ENCODE data around the gene NRCAM.

Gene NRCAM

GRCh38 chr7:108322046-108322445, 134.2 kb downstream of the NRCAM start:
- Histone ChIP-seq H3K4me2 (ENCODE audit: low read length) (no peak overlapping the region), H3K4me1 (peaks cover 11% of the 10 kb centered on the region), H3K79me2 (peaks cover 5% of the 10 kb centered on the region), H3K9me3 (ENCODE audit: control insufficient read depth, low read length) (no peaks in the 10 kb centered on the region), H3K27me3 (ENCODE audit: control insufficient read depth, insufficient read depth, low read length) (no peaks in the 10 kb centered on the region), H3K36me3 (ENCODE audit: control insufficient read depth, insufficient read depth, low read length) (no peaks in the 10 kb centered on the region), H3K9ac (no peak overlapping the region), H3K4me3 (ENCODE audit: low read depth, low read length) (no peak overlapping the region), H3K27ac (no peak overlapping the region), H2AFZ (no peak overlapping the region)
- TF ChIP-seq CTCF (IDR thresholded peaks at IDR 0.05) = no peak

- Histone ChIP-seq H3K4me2 (ENCODE audit: low read length) (no peak overlapping the region), H3K27ac (no peak overlapping the region), H3K9ac (no peak overlapping the region), H3K27me3 (ENCODE audit: control insufficient read depth, insufficient read depth, low read length) (no peaks in the 10 kb centered on the region), H3K79me2 (peaks cover 5% of the 10 kb centered on the region), H3K4me1 (peaks cover 11% of the 10 kb centered on the region), H3K9me3 (ENCODE audit: control insufficient read depth, low read length) (no peaks in the 10 kb centered on the region), H3K4me3 (ENCODE audit: low read depth, low read length) (no peak overlapping the region), H2AFZ (no peak overlapping the region), H3K36me3 (ENCODE audit: control insufficient read depth, insufficient read depth, low read length) (no peaks in the 10 kb centered on the region)
- TF ChIP-seq CTCF (IDR thresholded peaks at IDR 0.05) = no peak
These were observed 134.9 kb downstream of the NRCAM start for GRCh38 chr7:108321359-108321758.

- no peaks in the 10 kb centered on the region for H3K27me3 ChIP-seq (ENCODE audit: control insufficient read depth, insufficient read depth, low read length)
- no peak overlapping the region for H2AFZ ChIP-seq
- H3K4me3 ChIP-seq (ENCODE audit: low read depth, low read length) = no peak overlapping the region
- TF ChIP-seq CTCF (IDR thresholded peaks at IDR 0.05) = no peak
- no peaks in the 10 kb centered on the region for H3K36me3 ChIP-seq (ENCODE audit: control insufficient read depth, insufficient read depth, low read length)
- H3K4me1 ChIP-seq = no peaks in the 10 kb centered on the region
- peaks cover 5% of the 10 kb centered on the region for H3K79me2 ChIP-seq
- H3K9ac ChIP-seq = no peak overlapping the region
- no peak overlapping the region for H3K27ac ChIP-seq
- H3K4me2 ChIP-seq (ENCODE audit: low read length) = no peak overlapping the region
- H3K9me3 ChIP-seq (ENCODE audit: control insufficient read depth, low read length) = no peaks in the 10 kb centered on the region
These were observed 139.5 kb downstream of the NRCAM start for GRCh38 chr7:108316708-108317107.

- Histone ChIP-seq H3K36me3 (ENCODE audit: control insufficient read depth, insufficient read depth, low read length) (no peaks in the 10 kb centered on the region), H3K27ac (no peak overlapping the region), H3K27me3 (ENCODE audit: control insufficient read depth, insufficient read depth, low read length) (no peaks in the 10 kb centered on the region), H3K79me2 (peaks cover 4% of the 10 kb centered on the region), H3K9ac (no peak overlapping the region), H2AFZ (no peak overlapping the region), H3K4me2 (ENCODE audit: low read length) (no peak overlapping the region), H3K9me3 (ENCODE audit: control insufficient read depth, low read length) (no peaks in the 10 kb centered on the region), H3K4me3 (ENCODE audit: low read depth, low read length) (no peak overlapping the region), H3K4me1 (no peaks in the 10 kb centered on the region)
- no peak for TF ChIP-seq CTCF (IDR thresholded peaks at IDR 0.05)
These were observed 141.7 kb downstream of the NRCAM start for GRCh38 chr7:108314551-108314950.

- Histone ChIP-seq H3K9ac (no peak overlapping the region), H3K4me3 (ENCODE audit: low read depth, low read length) (no peak overlapping the region), H3K27ac (no peak overlapping the region), H3K79me2 (no peaks in the 10 kb centered on the region), H3K36me3 (ENCODE audit: control insufficient read depth, insufficient read depth, low read length) (no peaks in the 10 kb centered on the region), H3K27me3 (ENCODE audit: control insufficient read depth, insufficient read depth, low read length) (no peaks in the 10 kb centered on the region), H3K9me3 (ENCODE audit: control insufficient read depth, low read length) (no peaks in the 10 kb centered on the region), H3K4me2 (ENCODE audit: low read length) (no peak overlapping the region), H3K4me1 (no peaks in the 10 kb centered on the region), H2AFZ (no peak overlapping the region)
- TF ChIP-seq CTCF (IDR thresholded peaks at IDR 0.05) = no peak
These were observed 142.2 kb downstream of the NRCAM start for GRCh38 chr7:108314049-108314448.

Data from parathyroid adenoma (tissue), 2 donors.